Left renal pelvis (tissue), 4 donors: ENCODE data around the gene PHACTR4. TPM values are rescaled to one million over a fixed set of nuclear protein-coding genes. Genes with fewer than 3 reads are reported as not detected.
"Not testable (repeated sequence)": the region's sequence is repeated elsewhere in the genome, so short reads cannot be mapped to it uniquely, and the experiment has no call there.

Experiments
- DNase-seq, 4 donors: peaks; one replicate each; pipeline ENCODE4 v3.0.0-alpha.2; 2013; ENCODE audit warnings: low read depth in 4 of 4, low spot score in 3 of 4
- polyA plus RNA-seq, 4 donors: library from polyadenylated mRNA; unstranded; fragments of 120-200 nt; gene quantifications; one replicate each; pipeline ENCODE4 v1.2.1, GENCODE V29; 2013; ENCODE audit not compliant: insufficient read length in 4 of 4

The PHACTR4 gene
- polyA plus RNA-seq, 4 donors: 50.3 to 86.1 (median 81.7) TPM

DNA sequence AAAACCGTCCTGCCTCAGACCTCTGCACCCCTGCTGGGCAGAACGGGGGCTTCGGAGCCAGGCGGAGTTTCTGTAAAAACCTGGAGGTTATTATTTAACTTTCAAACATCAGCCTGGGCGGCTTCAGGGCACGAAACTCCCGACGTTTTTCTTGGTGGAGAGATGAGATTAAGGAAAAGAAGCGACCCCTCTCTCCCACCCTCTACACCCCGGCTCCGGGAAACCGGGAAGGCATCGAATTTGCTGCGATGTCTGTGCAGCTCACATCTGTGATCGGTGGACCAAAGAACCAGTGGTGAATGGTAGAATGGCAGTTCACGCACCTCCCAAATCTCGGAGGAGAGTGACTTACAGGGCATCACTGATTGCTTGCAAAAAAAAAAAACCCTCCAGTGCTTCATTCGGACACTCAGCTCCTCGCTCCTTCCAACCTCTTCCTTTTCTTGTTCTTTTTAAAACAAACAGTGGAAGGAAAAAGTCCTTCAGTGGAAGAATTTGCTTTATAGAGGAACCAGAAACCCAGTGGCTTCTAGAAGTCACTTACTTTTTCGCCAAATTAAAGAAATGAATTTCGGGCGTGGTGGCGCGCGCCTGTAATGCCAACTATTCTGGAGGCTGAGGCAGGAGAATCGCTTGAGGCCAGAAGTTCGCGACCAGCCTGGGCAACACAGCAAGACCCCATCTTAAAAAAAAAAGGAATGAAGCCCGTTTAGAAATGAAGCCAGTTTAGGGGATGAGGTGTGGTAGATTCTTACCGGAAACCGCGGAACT lies 884 bp downstream of the PHACTR4 start:
- peak in 1 of 4 donors; percentile 38 for DNase-seq

DNA sequence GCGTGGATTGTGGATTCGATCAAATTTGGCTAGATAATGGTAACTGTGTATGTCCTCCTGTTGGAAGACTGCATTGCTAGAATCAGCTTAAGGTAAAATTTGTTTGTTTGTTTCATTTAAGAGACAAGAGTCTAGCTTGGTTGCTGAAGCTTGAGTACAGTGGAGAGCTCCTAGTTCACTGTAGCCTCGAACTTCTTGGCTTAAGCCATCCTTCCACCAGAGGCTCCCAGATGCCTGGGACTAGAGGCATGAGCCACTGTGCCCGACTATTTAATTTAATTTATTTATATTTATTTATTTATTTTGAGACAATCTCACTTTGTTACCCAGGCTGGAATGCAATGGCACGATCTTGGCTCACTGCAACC lies 1.5 kb downstream of the PHACTR4 start:
- DNase-seq: no peak

DNA sequence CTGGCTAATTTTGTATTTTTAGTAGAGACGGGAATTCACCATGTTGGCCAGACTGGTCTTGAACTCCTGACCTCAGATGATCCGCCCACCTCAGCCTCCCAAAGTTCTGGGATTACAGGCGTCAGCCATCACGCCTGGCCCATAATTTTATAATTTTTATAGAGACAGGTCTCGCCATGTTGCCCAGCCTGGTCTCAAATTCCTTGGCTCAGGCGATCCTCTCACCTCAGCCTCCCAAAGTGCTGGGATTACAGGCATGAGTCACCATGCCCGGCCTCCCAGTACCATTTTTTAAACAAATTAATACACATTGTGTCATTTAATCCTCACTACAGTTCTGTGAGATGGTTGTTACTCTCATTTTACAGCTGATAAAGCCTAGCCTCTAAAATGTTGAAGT lies 3.9 kb downstream of the PHACTR4 start:
- DNase-seq: not testable (repeated sequence)

DNA sequence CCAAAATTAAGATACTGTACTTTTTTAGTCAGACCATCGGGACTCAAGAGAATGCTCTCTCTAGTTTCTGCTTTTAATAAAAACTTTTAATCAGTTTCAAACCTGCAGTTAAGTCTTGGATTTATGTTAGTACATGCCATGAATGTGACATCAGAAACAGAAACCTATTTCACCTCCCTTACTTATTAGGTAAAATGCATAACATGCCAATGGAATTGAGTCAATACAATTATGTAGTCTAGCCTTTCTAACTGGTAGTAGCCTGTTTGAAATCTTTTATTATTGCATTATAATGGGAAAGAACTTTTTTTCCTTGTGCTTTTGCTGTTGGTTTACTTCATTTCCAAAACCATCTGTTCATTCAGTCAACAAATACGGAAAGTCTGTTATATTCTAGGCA lies 4.8 kb downstream of the PHACTR4 start:
- DNase-seq: no peak

DNA sequence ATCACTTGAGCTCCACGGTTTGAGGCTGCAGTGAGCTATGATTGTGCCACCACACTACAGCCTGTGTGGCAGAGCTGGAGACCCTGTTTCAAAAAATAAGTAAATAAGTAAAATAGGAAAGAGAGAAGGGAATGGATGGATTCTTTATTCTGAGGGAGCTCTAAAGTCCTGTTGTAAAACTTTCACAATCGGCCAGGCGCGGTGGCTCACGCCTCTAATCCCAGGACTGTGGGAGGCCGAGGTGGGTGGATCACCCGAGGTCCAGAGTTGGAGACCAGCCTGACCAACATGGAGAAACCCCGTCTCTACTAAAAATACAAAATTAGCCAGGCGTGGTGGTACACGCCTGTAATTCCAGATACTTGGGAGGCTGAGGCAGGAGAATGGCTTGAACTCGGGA lies 6.1 kb downstream of the PHACTR4 start:
- not testable (repeated sequence) for DNase-seq

DNA sequence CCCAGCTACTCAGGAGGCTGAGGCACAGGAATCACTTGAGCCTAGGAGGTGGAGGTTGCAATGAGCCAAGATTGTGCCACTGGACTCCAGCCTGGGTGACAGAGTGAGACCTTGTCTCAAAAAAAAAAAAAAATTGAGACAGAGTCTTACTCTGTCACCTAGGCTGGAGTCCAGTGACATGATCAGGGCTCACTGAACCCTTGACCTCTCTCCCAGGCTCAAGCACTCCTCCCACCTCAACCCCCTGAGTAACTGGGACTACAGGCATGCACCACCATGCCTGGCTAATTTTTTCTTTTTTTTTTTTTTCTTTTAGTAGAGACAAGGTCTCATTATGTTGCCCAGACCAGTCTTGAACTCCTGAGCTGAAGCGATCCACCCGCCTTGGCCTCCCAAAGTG lies 6.7 kb downstream of the PHACTR4 start:
- DNase-seq: not testable (repeated sequence)

DNA sequence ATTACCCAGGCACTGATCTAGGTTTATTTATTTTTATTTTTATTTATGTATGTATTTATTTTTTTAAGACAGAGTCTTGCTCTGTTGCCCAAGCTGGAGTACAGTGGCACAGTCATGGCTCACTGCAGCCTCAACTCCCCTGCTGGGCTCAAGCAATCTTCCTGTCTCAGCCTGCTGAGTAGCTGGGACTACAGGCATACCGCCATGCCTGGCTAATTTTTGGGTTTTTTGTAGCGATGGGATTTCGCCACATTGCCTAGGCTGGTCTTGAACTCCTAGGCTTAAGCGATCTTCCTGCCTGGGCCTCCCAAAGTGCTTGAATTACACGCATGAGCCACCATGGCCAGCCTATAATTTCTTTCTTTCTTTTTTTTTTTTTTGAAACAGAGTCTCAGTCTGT lies 9.4 kb downstream of the PHACTR4 start:
- no peak for DNase-seq

DNA sequence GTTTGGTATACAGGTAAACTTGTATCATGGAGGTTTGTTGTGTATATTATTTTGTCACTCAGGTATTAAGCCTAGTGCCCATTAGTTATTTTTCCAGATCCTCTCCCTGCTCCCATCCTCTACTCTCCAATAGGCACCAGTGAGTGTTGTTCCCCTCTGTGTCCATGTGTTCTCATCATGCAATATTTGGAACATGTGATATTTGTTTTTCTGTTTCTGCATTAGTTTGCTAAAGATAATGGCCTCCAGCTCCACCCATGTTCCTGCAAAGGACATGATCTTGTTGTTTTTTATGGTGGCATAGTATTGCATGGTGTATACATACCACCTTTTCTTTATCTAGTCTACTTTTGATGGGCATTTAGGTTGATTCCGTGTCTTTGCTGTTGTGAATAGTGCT lies 10.9 kb downstream of the PHACTR4 start:
- no peak for DNase-seq

DNA sequence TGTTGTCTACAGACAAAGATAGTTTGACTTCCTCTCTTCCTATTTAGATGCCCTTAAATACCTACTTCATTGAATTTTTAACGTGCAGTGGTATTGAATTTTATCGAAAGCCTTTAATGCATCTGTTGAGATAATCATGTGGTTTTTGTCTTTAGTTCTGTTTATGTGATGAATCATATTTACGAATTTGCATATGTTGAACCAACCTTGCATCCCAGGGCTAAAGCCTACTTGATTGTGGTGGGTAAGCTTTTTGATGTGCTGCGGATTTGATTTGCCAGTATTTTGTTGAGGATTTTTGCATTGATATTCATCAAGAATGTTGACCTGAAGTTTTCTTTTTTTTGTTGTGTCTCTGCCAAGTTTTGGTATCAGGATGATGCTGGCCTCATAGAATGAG lies 14.2 kb downstream of the PHACTR4 start:
- not testable (repeated sequence) for DNase-seq

DNA sequence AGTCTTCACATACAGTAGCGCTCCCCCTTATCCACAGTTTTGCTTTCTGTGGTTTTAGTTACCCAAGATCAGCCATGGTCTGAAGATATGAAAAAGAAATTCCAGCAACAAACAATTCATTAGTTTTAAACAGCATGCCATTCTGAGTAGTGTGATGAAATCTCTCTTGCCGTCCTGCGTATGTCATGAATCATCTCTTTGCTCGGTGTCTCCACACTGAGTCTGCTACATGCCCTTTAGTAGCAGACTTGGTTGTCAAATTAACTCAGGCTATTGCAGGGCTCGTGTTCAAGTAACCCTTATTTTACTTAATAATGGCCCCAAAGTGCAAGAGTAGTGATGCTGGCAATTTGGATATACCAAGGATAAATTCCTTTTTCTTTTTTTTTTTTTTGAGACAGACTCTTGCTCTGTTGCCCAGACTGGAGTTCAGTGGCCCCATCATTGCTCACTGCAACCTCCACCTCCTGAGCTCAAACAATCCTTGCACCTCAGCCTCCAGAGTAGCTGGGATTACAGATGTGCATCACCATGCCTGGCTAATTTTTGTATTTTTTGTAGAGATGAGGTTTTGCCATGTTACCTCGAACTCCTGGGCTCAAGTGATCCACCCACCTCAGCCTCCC lies 22.6 kb downstream of the PHACTR4 start:
- no peak for DNase-seq

DNA sequence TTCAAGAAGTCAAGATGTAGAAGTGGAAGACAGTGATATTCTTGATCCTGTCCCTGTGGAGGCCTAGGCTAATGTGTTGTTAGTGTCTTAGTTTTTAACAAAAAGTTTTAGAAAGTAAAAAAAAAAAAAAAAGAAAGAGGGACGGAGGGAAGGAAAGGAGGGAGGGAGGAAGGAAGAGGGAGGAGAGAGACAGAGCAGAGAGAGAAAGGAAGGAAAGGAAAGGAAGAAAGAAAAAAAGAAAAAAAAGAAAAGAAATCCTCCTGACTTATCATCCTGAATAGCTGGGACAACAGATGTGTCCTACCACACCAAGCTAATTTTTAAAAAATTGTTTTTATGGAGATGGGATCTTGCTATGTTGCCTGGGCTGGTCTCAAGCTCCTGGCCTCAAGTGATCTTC lies 24.6 kb downstream of the PHACTR4 start:
- DNase-seq: no peak

DNA sequence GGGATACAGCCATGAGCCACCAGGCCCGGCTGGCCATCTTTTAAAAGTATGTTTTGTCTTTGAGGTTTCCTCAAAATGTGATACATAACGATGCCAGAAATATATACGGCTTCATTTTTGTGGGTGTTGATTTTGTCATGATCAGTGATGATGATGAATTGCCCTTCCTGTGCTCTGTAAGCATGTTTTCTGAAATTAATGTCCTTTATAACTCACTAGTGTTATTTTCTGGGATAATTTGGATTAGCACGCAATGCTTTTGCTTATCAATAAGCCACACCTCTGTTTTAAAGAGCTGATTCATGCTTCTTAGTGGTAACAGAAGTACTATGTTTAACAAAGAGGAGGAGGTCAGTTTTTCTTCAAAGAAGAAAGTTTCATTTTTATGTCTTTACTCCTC lies 25.6 kb downstream of the PHACTR4 start:
- no peak for DNase-seq

DNA sequence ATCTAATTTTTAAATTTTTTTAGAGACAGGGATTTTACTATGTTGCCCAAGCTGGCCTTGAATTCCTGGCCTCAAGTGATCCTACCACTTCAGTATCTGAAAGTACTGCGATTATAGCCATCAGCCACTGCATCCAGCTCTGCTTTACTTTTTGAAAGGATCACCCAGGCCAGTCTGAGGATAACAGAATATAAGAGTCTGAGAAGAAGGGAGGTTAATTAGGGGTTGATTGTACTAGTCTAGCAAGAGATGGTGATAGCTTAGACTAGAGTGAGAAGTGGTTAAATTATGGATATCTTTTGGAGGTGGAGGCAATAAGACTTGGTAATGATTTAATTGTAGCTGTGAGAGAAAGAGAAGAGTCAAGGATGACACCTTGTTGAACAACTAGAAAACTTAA lies 32.2 kb downstream of the PHACTR4 start:
- no peak for DNase-seq

DNA sequence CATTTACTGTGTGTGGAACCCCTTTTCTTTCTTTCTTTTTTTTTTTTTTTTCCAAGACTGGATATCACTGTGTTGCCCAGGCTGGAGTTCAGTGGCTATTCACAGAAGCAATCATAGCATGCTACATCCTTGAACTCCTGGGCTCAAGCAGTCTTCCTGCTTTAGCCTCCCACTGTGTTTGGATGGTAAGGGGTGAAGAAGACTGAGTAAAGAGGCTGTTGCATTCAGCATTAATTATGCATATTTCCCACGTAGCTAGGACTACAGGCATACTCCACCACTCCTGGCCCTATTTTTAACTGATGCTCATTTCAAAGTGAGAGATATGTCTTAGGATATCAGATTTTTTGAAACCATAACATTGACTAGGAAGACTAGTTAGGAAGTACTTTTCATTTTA lies 39.5 kb downstream of the PHACTR4 start:
- DNase-seq: no peak

DNA sequence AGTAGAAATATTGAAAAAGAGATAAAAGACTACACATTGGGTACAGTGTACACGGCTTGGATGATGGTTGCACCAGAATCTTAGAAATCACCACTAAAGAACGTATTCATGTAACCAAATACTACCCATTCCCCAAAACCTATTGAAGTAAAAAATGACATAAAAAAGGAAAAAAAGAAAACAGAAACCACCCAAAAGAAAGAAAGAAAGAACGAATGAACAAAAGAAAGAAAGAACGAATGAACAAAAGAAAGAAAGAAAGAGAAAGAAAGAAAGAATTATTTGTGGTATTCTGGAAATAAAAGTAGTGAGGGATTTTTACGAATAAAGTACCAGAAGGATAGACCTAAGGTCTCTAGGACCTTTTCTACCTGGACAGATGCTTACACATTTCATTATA lies 42.1 kb downstream of the PHACTR4 start:
- DNase-seq: no peak

DNA sequence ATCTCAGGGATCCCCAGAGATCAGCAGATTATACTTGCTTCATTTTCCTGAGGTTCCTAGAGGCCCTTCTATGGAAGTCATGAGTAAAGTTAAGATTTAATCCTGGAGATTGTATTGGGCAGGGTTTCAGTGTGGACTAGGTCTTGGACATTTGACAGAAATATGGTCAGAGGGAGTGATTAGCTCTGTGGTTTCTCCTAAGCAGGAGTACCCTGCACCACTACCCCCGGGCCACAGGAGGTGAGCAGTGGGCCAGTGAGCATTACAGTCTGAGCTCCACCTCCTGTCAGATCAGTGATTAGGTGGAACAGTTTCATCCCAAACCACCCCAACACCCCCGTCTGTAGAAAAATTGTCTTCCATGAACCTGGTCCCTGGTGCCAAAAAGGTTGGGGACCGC lies 43.2 kb downstream of the PHACTR4 start:
- no peak for DNase-seq

DNA sequence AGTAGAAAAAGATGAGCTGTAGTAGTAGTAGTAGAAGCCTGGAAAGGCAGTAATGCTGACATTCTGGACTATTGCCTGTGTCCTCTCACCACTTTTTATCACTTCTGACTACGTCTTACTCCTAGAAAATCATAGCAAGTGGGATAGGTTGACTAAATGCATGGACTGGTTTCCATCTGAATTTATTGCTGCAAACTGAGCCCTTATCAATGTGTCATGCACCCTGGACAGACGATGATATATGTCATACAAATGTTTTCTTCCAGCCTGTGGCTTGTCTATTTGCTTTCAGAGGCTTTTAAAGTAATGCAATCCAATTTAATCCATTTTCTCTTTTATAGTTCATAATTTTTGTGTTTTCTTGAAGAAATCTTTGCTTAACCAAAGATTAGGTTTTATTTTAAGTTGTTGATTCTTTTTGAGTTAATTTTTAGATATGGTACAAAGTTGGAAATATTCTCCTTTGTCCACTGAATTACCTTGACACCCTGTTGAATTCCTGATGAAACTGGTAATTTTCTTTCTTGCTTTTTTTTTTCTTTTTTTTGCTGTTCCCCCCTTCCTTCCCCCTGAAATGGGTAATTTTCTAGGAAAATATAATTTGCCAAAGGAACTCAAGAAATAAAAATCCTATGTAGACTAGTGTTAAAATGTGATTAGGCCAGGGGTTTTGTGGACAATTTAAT lies 47.1 kb downstream of the PHACTR4 start:
- DNase-seq: no peak

DNA sequence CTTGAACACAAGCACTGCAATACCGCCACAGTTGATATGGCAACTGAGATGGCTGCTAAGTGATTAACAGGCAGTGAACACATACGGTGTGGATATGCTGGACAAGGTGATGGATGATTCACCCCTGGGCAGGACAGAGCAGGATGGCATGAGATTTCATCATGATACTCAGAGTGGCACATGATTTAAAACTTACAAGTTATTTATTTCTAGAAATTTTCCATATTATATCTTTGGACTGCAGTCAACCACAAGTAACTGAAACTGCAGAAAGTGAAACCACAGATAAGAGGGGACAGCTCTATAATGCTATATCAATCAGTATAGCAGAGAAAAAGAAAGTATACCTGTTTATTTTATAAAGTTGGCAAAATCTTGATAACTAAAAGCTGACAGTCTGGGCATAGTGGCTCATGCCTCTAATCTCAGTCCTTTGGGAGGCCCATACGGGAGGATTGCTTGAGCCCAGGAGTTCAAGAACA lies 47.9 kb downstream of the PHACTR4 start:
- DNase-seq: no peak

DNA sequence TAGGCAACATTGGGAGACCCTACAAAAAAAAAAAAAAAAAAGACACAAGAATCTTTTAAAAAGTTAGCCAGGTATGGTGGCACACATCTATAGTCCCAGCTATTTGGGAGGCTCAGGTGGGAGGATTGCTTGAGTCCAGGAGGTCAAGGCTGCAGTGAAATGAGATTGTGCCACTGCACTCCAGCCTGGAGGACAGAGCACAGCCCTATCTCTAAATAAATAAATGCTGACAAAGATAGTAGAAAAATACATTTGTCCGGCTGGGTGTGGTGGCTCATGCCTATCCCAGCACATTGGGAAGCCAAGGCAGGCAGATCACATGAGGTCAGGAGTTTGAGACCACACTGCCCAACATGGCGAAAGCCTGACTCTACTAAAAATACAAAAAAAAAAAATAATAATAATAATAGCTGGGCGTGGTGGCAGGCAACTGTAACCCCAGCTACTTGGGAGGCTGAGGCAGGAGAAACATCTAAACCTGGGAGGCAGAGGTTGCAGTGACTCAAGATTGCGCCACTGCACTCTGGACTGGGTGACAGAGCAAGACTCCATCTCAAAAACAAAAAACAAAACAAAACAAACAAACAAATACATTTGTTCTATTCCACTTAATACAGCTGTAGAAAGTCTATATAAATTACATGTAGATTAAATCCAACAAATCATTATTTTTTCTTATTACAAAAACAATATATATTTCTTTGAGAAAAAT lies 48.5 kb downstream of the PHACTR4 start:
- DNase-seq: no peak

DNA sequence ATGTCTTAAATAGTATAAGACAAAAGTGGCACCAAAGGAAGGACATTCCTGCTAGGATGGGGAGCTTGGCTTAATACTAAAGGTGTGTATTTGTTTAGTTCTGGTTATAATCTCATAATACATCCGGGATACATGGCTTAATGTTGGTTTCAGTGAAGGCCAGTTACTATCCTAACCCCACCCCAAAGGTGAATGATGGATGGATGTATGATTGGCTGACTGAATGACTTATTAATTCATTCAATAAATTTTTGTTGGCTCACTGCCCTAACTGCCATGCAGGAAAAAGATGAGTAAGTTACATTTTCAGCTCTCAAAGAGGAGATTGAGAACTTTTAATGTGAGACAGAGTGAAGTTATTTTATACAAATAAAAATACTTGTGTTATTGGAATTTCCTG lies 52.2 kb downstream of the PHACTR4 start:
- DNase-seq: no peak

DNA sequence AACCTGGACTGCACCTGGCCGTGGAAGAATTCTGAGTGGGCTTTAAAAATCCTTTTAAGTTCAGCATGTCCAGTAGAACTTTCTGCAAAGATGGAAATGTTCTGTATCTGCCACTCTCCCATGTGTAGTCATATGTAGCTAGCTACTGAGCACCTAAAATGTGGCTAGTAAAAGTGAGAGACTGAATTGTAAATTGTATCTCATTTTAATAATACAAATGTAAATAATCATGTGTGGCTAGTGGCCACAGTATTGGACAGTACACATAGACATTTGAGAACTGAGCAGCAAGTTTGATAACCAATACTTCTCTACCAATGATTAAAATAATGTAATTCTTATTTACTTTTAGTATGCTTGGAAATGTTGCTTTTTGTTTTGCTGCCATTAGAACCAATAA lies 57.3 kb downstream of the PHACTR4 start:
- DNase-seq: no peak
